ENCODE data around the gene PTGS1. TPM values are rescaled to one million over a fixed set of nuclear protein-coding genes. Genes with fewer than 3 reads are reported as not detected.

The PTGS1 gene
- total RNA-seq, 6 donors from 2014 or later: 5.0 to 21.4 (median 8.5) TPM

GRCh38 chr9:122339579-122339978 is 31.2 kb upstream of the PTGS1 start:
- Histone ChIP-seq H3K4me3 (no peak overlapping the region), H3K27ac (no peak overlapping the region), H3K4me1 (peaks cover 0 to 11% (median 3%) of the 10 kb centered on the region in 4 donors), H3K9me3 (no peaks in the 10 kb centered on the region), H3K27me3 (no peaks in the 10 kb centered on the region), H3K36me3 (no peaks in the 10 kb centered on the region)
- ATAC-seq (ENCODE audit: low FRiP score in 2 of 2): no peak
- TF ChIP-seq CTCF (IDR thresholded peaks at IDR 0.05): no peak
- no peak for TF ChIP-seq POLR2AphosphoS5 (IDR thresholded peaks at IDR 0.05)
- TF ChIP-seq EP300 (IDR thresholded peaks at IDR 0.05): no peak
- TF ChIP-seq POLR2A (IDR thresholded peaks at IDR 0.05): no peak
- DNase-seq: no peak
- WGBS, 2 donors: 66 to 75% methylated on average over 5 of the region's 5 CpGs

GRCh38 chr9:122340161-122340560 is 30.7 kb upstream of the PTGS1 start:
- DNase-seq: no peak
- Histone ChIP-seq H3K36me3 (no peaks in the 10 kb centered on the region), H3K4me3 (no peak overlapping the region), H3K4me1 (peaks cover 0 to 11% (median 3%) of the 10 kb centered on the region in 4 donors), H3K27me3 (no peaks in the 10 kb centered on the region), H3K9me3 (no peaks in the 10 kb centered on the region), H3K27ac (peak overlapping the region in 1 of 4 donors; percentile 53)
- ATAC-seq (ENCODE audit: low FRiP score in 2 of 2): no peak
- 55 to 64% methylated on average over 6 of the region's 6 CpGs for WGBS, 2 donors
- TF ChIP-seq CTCF (IDR thresholded peaks at IDR 0.05): no peak
- no peak for TF ChIP-seq POLR2AphosphoS5 (IDR thresholded peaks at IDR 0.05)
- TF ChIP-seq EP300 (IDR thresholded peaks at IDR 0.05): no peak
- TF ChIP-seq POLR2A (IDR thresholded peaks at IDR 0.05): no peak

- Histone ChIP-seq H3K27me3 (no peaks in the 10 kb centered on the region), H3K4me3 (no peak overlapping the region), H3K27ac (no peak overlapping the region), H3K4me1 (peaks cover 9 to 23% (median 12%) of the 10 kb centered on the region in 4 donors), H3K9me3 (no peaks in the 10 kb centered on the region), H3K36me3 (no peaks in the 10 kb centered on the region)
- TF ChIP-seq CTCF (IDR thresholded peaks at IDR 0.05): no peak
- TF ChIP-seq POLR2A (IDR thresholded peaks at IDR 0.05): no peak
- ATAC-seq (ENCODE audit: low FRiP score in 2 of 2) (no peak), DNase-seq (no peak)
- WGBS, 2 donors: 87 to 91% methylated on average over 15 of the region's 15 CpGs
These were observed 28.3 kb upstream of the PTGS1 start for GRCh38 chr9:122342323-122343050.

- Histone ChIP-seq H3K9me3 (no peaks in the 10 kb centered on the region), H3K36me3 (no peaks in the 10 kb centered on the region), H3K4me3 (peak overlapping the region in 3 of 4 donors; percentile 42 to 50 (median 47)), H3K27ac (peak overlapping the region; percentile 45 to 80 (median 70)), H3K27me3 (no peaks in the 10 kb centered on the region), H3K4me1 (peaks cover 13 to 27% (median 19%) of the 10 kb centered on the region in 4 donors)
- TF ChIP-seq EP300 (IDR thresholded peaks at IDR 0.05) (no peak), POLR2A (IDR thresholded peaks at IDR 0.05) (no peak), CTCF (IDR thresholded peaks at IDR 0.05) (peak in 3 of 6 experiments; percentile 12 to 58 (median 44)), POLR2AphosphoS5 (IDR thresholded peaks at IDR 0.05) (peak in 1 of 2 donors; percentile 12)
- DNase-seq (peak; percentile 36 to 90), ATAC-seq (ENCODE audit: low FRiP score in 2 of 2) (peak in 1 of 2 donors; percentile 80)
- WGBS, 2 donors: 10 to 15% methylated on average over 34 to 46 of the region's 90 CpGs
These were observed 24.1 kb upstream of the PTGS1 start for GRCh38 chr9:122346478-122347347.

All from upper lobe of left lung (tissue), 6 donors.